GM21737 (cell line): Measurements from ENCODE around the gene ABHD14A.

ENCODE experiments used
- ATAC-seq: cut with Tn5 transposase; IDR thresholded peaks from one replicate; pipeline ENCODE4 v1.9.1; 2021; ENCODE audit warnings: mild to moderate bottlenecking, moderate library complexity; ENCODE audit not compliant: unreplicated experiment

Gene ABHD14A

DNA sequence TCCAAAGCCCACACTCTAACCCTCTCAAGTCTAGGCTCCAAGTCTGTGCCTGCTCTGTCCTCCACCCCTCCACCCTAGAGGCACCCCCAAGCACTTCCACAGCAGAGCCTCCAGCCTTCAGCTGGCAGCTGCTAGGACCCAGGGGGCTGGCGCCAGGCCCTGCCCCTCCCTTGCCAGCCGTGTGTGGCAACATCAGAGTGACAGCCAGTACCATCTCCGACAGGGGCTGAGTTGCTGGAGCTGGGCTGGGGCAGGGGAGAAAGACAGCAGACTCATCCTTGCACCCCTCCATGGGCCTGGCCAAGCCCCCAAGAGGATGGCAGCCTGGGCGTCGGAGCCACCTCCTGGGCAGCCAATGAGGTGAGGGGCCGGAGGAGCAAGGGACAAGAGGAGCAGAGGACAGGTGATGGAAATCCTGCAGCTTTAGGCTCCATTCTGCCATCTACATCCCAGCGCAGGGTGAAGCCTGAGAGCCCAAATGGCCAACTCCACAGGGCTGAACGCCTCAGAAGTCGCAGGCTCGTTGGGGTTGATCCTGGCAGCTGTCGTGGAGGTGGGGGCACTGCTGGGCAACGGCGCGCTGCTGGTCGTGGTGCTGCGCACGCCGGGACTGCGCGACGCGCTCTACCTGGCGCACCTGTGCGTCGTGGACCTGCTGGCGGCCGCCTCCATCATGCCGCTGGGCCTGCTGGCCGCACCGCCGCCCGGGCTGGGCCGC, 19.5 kb upstream of the ABHD14A start, which contains the start of gene GPR62:
Gene GPR62, plus strand, starts transcription at position 207 of the 718 bp plus-strand sequence. Its CDS starts 272 bp downstream, at position 479.
- ATAC-seq = no peak

DNA sequence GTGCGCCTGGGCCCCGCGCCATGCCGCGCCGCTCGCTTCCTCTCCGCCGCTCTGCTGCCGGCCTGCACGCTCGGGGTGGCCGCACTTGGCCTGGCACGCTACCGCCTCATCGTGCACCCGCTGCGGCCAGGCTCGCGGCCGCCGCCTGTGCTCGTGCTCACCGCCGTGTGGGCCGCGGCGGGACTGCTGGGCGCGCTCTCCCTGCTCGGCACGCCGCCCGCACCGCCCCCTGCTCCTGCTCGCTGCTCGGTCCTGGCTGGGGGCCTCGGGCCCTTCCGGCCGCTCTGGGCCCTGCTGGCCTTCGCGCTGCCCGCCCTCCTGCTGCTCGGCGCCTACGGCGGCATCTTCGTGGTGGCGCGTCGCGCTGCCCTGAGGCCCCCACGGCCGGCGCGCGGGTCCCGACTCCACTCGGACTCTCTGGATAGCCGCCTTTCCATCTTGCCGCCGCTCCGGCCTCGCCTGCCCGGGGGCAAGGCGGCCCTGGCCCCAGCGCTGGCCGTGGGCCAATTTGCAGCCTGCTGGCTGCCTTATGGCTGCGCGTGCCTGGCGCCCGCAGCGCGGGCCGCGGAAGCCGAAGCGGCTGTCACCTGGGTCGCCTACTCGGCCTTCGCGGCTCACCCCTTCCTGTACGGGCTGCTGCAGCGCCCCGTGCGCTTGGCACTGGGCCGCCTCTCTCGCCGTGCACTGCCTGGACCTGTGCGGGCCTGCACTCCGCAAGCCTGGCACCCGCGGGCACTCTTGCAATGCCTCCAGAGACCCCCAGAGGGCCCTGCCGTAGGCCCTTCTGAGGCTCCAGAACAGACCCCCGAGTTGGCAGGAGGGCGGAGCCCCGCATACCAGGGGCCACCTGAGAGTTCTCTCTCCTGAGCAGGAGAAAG, 18.7 kb upstream of the ABHD14A start:
- ATAC-seq = no peak

DNA sequence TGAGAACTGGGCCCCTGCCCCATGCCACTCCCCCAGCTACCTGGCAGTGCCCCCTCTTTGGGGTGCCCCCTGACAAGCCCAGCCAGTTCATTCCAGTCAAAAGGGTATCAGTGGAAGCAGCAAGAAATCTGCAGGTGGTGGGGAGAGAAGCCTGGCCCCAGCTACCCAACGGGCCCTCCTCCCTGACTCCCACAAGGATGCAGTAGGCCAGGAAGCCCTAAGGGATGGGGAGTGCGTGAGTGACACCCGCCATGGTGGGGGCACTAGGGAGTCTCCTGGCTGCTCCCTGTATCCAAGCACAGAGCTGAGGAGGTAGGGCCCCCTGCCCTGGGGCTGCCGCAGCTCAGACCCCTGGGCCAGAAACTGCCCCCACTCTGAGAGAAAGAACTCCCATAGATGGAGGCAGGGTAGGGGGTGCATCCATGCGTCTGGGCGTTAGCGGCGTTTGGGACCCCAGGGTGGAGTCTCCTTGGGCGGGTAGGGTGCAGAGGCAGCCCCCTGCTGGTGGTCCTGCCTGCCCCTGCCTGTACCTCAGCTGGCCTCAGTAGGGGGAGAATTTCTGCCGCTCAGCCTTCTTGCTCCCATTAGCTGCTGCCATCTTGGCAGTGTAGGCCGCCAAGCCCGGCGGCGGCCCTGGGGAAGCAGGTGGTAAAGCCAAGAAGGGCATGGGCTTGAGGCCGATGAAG, 17.2 kb upstream of the ABHD14A start:
- no peak for ATAC-seq

DNA sequence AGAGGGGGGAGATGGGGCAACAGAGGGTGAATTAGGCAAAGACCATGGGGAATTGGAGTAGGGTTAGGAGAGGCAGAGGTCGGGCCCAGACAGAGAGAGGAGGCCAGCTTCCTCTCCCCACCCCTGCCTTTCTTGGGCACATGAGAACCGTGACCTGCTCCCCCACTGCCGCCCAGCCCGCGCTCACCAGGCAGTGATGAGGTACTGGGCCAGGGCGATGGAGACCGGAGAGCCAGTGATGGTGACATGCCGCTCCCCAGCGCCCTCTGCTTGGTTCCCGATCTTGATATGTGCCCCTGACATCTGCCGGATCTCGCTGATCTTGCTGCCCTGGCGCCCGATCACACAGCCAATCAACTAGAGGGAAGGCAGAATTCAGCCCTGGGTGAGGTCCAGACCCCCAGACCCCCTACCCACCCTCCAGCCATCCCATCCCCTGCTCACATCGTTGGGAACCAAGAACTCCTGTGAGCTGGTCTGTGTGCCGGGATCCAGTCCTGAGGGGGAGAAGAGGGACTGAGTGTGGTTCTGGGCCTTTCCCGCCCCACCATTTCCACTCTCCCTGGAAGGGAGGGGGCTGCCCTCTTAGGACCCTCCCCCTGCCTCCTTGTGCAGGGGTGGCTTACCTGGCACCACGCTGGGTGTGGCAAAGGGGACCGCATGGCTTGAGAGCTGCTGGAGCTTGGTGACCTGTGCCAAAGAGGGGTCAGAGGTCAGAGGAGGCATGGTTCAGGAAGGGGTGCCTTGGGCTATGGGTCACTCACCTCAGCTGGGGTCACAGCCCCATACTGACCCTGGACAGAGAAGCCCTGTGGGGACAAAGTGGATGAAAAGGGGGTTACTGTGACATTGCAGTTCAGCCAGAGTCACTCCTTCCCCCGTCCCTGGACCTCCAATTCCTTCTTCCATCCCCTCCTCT, 16.0 kb upstream of the ABHD14A start:
- ATAC-seq = no peak

DNA sequence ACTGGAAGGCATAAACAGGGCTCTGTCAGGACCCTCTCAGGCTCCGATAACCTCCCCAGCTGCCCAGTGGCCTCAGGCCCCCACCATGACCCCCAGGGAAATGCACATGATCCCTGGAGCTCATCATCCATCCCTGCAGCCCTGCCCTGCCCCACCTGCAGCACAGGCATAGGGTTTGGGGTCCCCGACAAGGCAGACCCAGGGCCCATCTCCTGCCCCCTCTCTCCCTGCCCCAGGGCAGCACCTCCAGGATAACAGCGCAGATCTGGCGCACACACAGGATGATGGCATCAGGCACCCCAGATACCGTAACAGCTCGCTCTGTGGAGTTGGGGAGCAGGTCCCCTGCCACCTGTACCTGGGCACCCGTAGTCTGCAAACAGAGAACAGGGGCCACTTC, 15.2 kb upstream of the ABHD14A start:
- no peak for ATAC-seq

DNA sequence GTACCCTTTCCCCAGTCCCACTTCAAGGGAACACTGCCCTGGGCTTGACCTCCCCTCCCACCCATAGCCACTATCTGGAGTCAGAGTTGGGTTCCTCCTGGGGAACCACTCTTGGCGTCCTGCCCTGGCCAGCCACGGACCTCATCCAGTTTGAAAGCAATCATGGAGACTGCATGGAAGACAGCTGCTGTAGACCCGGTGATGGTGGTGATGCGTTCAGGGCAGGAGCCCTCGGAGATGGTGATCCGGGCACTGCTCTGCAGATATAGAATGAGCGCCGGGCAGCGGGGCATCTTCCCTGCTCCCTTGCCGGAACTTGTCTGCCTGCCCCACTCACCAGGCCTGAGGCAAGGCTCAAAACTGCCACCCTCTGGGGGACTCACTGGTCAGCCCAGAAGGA, 14.5 kb upstream of the ABHD14A start:
- no peak for ATAC-seq

DNA sequence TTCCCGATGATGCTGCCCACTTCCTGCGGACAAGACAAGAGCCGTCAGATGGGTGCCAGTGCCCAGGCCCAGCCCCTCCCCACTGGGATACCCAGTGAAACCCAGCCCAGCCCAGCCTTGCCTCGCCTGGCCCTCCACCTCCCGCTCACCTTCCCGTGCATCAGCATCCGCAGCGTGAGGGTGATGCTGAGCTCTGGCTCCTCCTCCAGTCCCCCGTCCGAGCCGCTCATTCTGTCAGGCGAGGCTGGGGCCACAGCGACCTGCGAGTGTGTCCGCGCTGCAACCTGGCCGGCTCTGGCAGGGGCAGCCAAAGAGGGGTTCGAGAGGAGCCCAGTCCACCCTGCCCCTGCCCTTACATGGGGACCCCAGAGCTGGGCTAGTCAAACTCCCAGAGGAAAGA, 13.9 kb upstream of the ABHD14A start:
- ATAC-seq = no peak

DNA sequence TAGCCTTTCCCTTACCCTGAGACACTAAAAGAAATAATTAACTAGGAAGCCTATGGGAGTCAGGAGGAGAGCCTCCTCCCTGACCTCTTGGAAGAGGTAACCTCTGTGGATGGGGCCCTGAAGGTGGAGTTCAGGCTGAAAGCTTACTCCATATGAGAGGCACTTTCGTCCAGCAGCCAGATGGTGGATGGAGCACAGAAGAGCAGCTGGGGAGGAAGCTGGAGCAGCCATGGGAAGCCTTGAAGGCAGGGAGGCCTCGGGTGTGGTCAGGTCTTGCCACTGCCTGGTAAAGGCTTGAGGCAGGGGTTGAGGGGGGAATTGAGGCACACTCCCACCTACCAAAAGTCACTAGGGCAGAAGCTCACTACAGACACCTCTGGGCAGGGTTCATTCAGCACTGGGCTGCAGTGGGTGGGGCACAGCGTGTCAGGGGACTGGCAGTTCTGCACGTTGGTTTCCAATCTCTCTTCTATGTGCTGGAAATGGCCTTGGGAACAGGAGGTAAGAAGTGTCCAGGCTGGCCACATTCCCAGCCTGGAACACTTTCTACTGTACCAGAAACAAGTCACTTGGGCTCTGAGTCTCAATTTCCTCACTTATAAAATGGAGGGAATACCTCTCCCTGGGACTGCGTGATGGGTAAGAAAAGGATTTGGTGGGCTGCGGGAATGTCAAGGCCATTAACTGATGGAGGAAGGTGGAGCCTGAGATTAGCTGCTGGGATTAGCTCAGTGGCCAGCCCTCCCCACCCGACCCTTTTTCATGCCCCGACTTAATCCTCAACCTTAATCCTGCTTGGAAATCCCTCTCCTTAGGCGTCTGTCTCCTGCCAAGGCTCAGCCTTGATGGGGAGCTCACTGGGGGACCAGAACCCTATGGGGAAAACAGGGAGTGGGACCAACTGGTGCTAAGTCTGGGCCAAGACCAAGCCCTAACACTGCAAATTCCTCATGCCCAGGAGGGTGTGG, 13.0 kb upstream of the ABHD14A start:
- no peak for ATAC-seq

DNA sequence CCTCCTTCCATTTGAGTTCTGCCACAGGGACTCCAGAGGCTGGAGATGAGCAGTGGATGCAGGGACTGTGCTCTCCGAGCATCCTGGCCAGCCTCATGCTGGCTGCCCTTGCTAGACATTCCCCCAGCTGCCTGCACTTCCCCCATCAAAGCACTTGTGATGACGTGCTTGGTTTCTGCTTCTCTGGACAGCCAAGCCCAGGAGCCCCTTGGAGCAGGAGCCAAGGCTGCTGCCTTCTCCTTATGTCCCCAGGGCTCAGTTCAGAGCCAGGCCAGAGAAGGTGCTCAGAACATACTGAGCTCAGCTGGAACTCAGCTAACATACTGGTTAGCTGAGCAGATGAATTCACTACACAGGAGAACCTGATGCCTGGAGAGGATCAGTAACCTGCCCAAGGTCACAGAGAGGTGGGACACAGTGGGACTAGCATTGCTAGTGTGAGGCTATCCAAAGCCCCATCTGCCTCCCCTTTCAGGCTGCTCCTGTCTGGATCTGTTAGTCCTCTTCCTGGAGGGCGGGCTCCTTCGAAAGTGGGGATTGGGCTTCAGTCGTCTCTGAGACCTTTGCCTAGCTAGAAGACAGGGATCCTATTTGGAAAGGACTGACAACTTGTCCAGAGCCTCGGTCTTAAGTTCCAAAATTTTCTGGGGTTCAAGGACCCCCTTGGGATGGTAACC, 11.9 kb upstream of the ABHD14A start:
- ATAC-seq = no peak

DNA sequence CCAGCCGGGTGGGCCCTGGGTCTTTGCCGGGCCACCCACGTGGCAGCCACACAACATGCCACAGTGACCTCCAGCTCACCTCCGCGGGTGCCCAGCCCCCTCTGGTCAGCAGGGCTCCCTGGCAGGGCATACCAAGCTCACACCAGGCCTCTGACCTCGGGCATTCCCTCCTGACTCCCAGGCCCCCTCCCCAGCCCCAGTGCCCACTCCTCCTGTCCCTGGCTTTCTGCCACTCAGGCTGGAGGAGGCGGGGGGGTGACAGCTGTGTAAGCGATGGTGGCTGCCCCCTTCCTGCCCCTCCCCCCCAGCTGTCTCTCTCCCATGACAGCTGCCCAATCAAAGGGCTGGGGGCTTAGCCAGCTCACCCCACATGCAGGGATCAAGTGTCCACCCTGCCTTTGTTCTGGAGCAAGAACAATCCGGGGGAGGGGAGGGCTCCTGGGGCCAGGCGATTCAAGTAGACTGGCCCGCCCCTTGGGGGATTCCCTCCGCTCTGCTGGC, 10.9 kb upstream of the ABHD14A start:
- no peak for ATAC-seq

DNA sequence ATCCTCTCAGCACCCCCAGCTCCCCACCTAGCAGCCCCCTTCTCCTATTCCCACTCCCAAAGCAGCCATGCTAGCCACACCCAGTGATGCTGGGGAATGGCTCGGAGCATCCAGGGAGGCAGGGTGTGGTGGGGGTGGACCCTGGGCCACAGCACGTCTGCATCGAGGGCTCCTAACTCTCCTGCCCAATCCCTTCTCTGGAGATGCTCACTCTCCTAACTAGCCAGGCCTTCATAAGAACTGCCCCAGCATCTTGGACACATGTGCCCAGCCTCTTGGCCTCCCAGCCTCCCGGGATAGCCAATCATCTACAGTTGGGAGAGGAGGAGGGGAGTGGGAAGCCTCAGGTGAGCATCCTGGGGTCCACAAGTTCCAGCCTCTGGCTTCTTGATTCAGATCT, 10.3 kb upstream of the ABHD14A start:
- ATAC-seq = no peak

DNA sequence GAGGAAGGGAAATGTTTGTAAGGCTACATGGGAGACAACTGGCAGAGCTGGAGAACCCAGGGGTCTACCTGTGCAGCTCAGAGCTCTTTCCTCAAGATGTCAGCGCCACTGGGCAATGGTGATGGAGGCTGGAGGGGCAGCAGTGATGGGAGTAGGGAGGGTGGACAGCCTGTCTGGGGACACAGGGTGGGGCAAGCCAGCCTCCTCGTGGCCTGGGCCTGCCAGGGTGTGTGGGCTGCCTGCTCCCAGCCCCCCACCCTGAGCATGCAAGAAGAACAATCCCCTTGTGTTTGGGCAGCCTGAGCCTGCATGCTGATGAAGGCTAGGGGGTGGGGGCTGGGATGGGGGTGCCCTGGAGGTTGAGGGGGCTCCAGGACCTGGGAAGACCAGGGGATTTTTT, 8.8 kb upstream of the ABHD14A start:
- no peak for ATAC-seq

DNA sequence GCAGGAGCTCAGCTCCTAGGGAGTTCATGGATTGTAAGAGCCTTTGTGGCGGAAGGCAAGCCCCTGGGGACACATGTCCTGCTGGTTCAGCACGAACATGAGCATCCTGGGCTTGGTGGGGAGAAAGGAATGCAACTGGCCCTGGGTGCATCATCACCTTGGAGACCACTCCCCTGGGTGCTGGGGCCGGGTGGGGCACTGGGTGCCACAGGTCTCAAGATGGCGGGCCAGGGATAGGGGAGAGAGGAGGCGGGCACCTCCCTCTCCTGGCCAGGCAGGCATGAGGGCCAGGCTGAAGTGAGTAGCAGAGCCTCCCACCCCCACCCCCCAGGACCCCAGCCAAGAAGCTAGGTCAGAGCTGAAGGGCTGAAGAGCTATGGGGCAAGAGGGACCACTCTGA, 8.4 kb upstream of the ABHD14A start:
- no peak for ATAC-seq

DNA sequence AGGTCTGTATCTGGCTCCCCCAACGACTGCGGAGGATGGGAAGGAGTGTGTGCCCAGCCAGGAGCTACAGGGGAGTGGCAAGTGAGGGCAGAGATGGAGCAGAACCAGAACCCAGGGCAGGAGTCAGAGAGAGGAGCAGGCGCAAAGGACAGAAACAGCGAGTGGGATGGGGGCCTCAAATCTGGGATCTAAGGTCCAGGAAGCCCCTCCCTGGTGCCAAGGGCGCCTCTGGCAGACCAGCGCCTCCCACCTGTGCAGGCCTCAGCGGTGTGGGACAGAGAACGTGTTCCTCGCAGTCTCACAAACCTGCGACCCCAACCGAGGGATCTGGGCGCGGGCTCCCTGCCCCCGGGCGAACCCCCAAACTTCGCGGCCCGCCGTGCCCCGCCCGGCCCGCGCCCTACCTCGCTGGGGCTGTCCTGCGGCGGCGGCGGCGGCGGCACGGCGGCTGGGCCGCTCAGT, 7.9 kb upstream of the ABHD14A start:
- ATAC-seq = peak; percentile 11

DNA sequence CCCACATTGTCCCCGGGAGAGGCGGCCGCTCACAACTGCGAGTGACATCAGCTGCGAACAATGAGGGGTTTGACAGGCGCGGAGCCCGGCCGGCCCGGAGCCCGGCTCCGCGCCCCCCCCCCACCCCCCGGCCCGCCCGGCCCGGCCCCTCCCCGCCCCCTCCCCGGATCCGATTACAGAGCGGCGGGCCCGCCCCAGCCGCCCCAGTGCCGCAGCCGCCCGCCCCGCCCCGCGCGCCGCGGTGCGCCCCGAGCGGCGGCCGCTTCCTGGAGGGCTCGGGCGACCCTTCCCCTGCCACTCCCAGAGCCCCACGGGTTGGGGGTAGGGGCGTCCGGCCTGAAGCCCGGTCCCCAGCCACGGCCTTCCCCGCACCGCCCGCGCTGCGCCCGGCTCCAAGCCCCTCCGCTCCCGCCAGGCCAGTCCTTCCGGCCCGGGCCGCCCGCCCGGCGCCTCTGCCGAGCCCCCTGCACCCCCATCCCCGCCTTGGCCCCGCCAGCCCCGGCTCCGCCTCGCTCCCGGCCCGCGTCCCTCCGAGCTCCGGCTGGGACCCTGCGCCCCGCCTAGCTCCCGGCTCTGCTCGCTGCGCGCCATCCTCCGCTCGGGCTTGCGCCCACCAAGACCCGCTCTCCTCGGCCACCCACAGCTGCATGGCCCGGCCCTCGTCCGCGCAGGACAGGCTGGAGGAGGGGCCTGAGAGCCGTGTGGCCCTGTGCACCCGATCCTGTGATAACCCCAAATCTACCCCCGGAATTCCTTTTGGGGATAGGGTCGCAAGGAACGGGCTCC, 7.3 kb upstream of the ABHD14A start, which contains the start of gene PCBP4:
Gene PCBP4, minus strand, starts transcription at position 71 of the 786 bp plus-strand sequence. CDS start 6,214 bp downstream, outside the sequence.
- ATAC-seq = peak; percentile 57

DNA sequence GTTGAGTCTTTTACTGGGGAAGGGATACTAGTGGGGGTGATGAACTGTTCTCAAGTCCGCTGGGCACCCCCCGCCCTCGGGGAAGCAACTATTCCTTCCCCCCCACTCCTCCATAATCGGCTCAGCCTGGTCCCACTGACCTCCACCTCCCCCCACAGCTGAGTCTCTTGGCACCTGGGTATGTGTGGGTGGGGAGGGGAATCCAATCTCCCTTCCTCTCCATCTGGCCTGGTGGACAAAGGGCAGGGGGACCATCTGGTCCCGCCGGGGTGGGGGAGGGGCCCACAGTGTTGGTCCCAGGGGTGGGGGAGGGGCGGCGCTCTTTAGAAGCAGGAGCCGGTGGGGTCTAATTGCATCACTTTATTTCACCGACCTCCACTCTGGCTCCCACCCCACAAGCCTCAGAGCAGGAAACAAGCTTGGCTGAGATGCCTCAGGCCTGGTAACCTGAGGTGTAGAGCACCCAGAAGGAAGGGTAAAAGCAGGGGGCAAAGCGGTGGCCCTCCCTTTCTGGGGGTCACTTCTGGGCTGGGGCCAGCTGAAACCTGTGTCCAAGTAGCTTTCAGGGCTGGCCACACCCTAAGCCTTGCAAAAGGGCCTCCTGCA, 6.6 kb upstream of the ABHD14A start:
- ATAC-seq = no peak
